ENCODE results near the gene TYW5.

TYW5 gene

DNA sequence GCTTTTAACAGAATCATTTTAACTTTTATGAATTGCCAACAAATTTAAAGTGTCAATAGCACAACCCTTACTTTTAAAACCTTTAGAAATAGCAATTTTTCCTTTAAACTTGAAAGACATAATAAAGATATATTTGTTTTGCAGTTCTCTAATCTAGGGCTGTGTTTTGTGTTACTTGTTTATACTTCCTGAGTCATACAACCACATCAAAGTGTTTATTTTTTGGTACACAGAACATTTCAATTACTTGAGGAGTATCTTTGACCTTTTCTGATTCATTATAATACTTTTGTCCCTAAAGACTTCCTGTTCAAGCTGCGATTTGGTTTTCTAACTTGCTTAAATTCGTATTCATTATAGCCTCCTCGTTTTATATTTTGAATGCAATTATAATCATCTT is 21.8 kb downstream of the TYW5 start:
- TF ChIP-seq, protein P1, sequence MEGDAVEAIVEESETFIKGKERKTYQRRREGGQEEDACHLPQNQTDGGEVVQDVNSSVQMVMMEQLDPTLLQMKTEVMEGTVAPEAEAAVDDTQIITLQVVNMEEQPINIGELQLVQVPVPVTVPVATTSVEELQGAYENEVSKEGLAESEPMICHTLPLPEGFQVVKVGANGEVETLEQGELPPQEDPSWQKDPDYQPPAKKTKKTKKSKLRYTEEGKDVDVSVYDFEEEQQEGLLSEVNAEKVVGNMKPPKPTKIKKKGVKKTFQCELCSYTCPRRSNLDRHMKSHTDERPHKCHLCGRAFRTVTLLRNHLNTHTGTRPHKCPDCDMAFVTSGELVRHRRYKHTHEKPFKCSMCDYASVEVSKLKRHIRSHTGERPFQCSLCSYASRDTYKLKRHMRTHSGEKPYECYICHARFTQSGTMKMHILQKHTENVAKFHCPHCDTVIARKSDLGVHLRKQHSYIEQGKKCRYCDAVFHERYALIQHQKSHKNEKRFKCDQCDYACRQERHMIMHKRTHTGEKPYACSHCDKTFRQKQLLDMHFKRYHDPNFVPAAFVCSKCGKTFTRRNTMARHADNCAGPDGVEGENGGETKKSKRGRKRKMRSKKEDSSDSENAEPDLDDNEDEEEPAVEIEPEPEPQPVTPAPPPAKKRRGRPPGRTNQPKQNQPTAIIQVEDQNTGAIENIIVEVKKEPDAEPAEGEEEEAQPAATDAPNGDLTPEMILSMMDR (conservative IDR thresholded peaks at IDR 0.05): no peak
- no peak overlapping the region for H3K27ac ChIP-seq

DNA sequence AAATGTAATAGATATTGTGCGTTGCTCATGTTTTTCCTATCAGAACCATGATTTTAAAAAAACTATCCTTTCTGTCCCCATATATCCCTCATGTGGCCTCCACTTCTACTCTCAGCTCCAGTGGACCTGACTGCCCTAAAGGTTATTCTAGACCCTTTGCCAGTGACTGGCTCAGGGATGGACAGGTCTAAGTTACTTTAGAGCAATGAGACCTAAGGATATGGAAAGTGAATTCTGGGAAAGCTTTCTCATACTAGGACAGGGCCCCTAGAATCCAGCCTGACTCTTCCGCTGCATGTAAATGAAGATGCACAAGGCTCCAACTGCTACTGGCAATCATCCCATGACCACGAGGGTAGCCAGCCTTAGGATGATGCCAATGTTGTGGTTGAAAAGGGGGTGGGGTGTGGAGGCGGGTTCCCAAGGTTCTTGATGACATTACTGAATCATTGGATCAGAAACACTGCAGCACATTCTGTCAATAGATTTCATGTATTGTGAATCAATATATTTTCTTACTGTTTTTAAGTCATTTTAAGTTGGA is 22.9 kb downstream of the TYW5 start:
- TF ChIP-seq, protein P1 (conservative IDR thresholded peaks at IDR 0.05): no peak
- no peak overlapping the region for H3K27ac ChIP-seq

DNA sequence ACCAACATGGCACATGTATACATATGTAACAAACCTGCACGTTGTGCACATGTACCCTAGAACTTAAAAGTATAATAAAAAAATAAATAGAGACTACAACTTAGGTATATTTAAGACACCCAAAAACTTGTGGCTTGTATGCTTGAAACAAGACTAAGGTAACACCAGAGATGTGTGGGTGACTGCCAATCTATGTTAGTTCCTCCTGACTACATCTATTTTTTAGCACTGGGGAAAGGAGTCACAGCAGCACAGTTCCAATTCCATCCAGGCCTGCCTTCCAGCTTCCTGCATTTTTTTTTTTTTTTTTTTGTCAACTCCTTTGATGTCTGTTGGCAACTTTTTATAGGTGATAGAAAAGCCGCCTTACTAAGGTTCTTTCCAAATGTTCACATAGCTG is 26.0 kb downstream of the TYW5 start:
- TF ChIP-seq, protein P1 (conservative IDR thresholded peaks at IDR 0.05): no peak

DNA sequence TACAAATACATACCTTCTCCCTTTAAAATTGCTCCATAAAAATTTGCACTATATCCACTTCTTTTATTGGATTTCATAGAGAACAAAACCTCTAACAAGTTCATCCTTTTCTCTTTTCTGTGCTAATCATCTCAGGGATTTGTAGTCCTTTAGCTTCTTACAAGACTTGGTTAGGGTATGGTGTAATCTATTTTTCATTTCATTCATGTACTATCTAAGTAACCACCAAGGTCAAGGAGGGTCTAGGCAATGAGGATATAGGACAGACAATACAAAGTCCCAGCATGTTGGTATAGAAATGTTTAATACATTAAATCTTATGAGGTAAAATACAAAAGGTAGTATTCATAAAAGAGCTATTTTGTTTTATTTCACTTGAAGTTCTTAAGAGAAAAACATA is 26.7 kb downstream of the TYW5 start:
- H3K27ac ChIP-seq: no peak overlapping the region
- TF ChIP-seq, protein P1 (conservative IDR thresholded peaks at IDR 0.05): no peak

More for the DNA sequence above, 26.0 kb downstream of the TYW5 start:
- H3K27ac ChIP-seq: no peak overlapping the region

DNA sequence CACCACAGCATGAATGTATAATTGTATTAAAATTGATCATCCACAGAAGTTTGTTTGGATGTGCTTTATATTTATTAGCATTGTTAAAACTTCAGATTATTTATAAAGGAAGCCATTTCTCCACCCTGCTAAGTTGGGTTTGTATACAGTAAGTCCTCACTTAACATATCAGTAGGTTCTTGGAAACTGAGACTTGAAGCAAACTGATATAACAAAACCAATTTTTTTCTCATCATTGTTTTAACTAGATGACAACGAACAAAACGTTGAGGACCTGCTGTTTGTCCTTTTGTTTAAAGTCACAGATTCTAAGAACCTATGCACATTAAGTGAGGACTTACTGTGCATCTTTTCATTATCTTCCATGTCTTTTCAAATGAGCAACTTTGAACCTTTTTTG is 27.1 kb downstream of the TYW5 start:
- H3K27ac ChIP-seq: no peak overlapping the region
- TF ChIP-seq, protein P1 (conservative IDR thresholded peaks at IDR 0.05): no peak

DNA sequence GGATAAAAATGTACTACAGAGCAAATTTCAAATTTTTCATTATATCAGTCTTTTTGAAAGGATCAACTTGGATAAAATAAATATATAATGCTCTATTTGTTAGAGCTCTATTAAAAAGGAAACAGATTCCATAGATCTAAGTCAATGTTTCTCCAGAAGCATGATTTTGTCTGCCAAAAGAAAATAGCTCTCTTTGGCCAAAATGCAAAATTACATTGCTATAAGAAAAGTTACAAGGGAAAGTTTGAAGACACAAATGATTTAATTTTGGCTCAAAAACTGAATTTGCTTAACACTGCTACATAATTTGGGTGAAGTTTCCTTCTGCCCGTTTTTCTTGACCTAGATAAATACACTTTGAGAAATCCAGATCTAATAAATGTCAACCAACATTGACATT is 28.5 kb downstream of the TYW5 start:
- no peak overlapping the region for H3K27ac ChIP-seq
- TF ChIP-seq, protein P1 (conservative IDR thresholded peaks at IDR 0.05): no peak

DNA sequence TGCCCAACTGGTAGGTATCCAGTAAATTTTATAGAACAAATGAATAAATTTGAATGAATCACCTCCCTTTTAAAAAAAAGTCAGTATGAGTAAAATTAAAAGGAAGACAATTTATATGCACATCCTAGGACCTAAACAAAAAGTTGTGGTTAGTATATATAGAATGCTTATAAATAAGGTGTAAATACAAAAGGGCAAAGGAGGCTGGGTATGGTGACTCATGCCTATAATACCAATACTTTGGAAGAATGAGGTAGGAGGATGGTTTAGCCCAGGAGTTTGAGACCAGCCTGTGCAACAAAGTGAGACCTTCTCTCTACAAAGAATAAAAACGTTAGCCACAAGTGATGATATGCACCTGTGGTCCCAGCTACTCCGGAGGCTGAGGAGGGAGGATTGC is 31.4 kb downstream of the TYW5 start:
- no peak overlapping the region for H3K27ac ChIP-seq
- TF ChIP-seq, protein P1 (conservative IDR thresholded peaks at IDR 0.05): no peak
